ENCODE data around the gene MNAT1. TPM values are rescaled to one million over a fixed set of nuclear protein-coding genes. Genes with fewer than 3 reads are reported as not detected.

Gene MNAT1
- total RNA-seq, 1 experiment from 2014 or later, result 29.7 TPM

- no peak for DNase-seq (ENCODE audit: low spot score)
These were observed 233.5 kb downstream of the MNAT1 start for GRCh38 chr14:60968099-60968498.

GRCh38 chr14:60968671-60969070 is 234.1 kb downstream of the MNAT1 start:
- DNase-seq (ENCODE audit: low spot score), result no peak

GRCh38 chr14:60970146-60970545 is 235.6 kb downstream of the MNAT1 start:
- DNase-seq (ENCODE audit: low spot score), result no peak

GRCh38 chr14:60971271-60971670 is 236.7 kb downstream of the MNAT1 start:
- DNase-seq (ENCODE audit: low spot score), result no peak

- no peak for DNase-seq (ENCODE audit: low spot score)
These were observed 237.7 kb downstream of the MNAT1 start for GRCh38 chr14:60972295-60972694.

- DNase-seq (ENCODE audit: low spot score), result no peak
These were observed 238.5 kb downstream of the MNAT1 start for GRCh38 chr14:60973070-60973469.

GRCh38 chr14:60974090-60974651 is 239.6 kb downstream of the MNAT1 start:
- no peak for DNase-seq (ENCODE audit: low spot score)

GRCh38 chr14:60975551-60975950 is 241.0 kb downstream of the MNAT1 start:
- DNase-seq (ENCODE audit: low spot score), result no peak

GRCh38 chr14:60977847-60978246 is 243.3 kb downstream of the MNAT1 start:
- no peak for DNase-seq (ENCODE audit: low spot score)

- peak; percentile 84 for DNase-seq (ENCODE audit: low spot score)
These were observed 246.5 kb downstream of the MNAT1 start, which contains the start of the genes SLC38A6 and TRMT5 for GRCh38 chr14:60980811-60981632. SLC38A6 (plus strand) TSS chr14:60981245; CDS start chr14:60981278, 33 bp downstream. TRMT5 (minus strand) TSS chr14:60981079; CDS start chr14:60980973, 106 bp downstream.

- peak; percentile 61 for DNase-seq (ENCODE audit: low spot score)
These were observed 247.3 kb downstream of the MNAT1 start for GRCh38 chr14:60981633-60982455.

- no peak for DNase-seq (ENCODE audit: low spot score)
These were observed 249.6 kb downstream of the MNAT1 start for GRCh38 chr14:60984196-60984595.

GRCh38 chr14:60986500-60986899 is 251.9 kb downstream of the MNAT1 start:
- no peak for DNase-seq (ENCODE audit: low spot score)

- DNase-seq (ENCODE audit: low spot score), result no peak
These were observed 255.0 kb downstream of the MNAT1 start for GRCh38 chr14:60989599-60989998.

GRCh38 chr14:60998617-60999016 is 264.1 kb downstream of the MNAT1 start:
- no peak for DNase-seq (ENCODE audit: low spot score)

- no peak for DNase-seq (ENCODE audit: low spot score)
These were observed 265.0 kb downstream of the MNAT1 start for GRCh38 chr14:60999536-60999935.

GRCh38 chr14:61003571-61003970 is 269.0 kb downstream of the MNAT1 start:
- no peak for DNase-seq (ENCODE audit: low spot score)

GRCh38 chr14:61019537-61019936 is 285.0 kb downstream of the MNAT1 start:
- DNase-seq (ENCODE audit: low spot score), result no peak
